Dendritic cell treated with granulocyte-macrophage colony-stimulating factor and Interleukin-4, amounts not matched to agents 40 ng/mL and 50 ng/mL, for 4 days (primary cell): ENCODE results near the gene MED26.

Experiments
- H3K27ac Mint-ChIP-seq: one replicate; pipeline ENCODE4 v1.8.0; 2022; ENCODE audit warnings: mild to moderate bottlenecking, mixed read lengths
- H3K27me3 Mint-ChIP-seq: one replicate; pipeline ENCODE4 v1.8.0; 2022; ENCODE audit warnings: mild to moderate bottlenecking, mixed read lengths
- H3K36me3 Mint-ChIP-seq: one replicate; pipeline ENCODE4 v1.8.0; 2022; ENCODE audit warnings: low read depth, mixed read lengths
- H3K4me1 Mint-ChIP-seq: one replicate; pipeline ENCODE4 v1.8.0; 2022; ENCODE audit warnings: low read depth, mixed read lengths
- H3K4me3 Mint-ChIP-seq: one replicate; pipeline ENCODE4 v1.8.0; 2022; ENCODE audit warnings: mild to moderate bottlenecking, moderate library complexity, mixed read lengths
- H3K9me3 Mint-ChIP-seq: one replicate; pipeline ENCODE4 v1.8.0; 2022; ENCODE audit warnings: mixed read lengths
- intact Hi-C: fragments of 100-400 bp; cut with micrococcal nuclease; formaldehyde crosslinking; loops from one replicate; pipeline ENCODE4 v1.15.0; 2022

The MED26 gene

GRCh38 chr19:16628984-16629691, 1.1 kb upstream of the MED26 start:
- H3K9me3 Mint-ChIP-seq, result no peaks in the 10 kb centered on the region
- peak overlapping the region; percentile 97 for H3K4me3 Mint-ChIP-seq
- H3K27me3 Mint-ChIP-seq, result no peaks in the 10 kb centered on the region
- H3K36me3 Mint-ChIP-seq, result peaks cover 70% of the 10 kb centered on the region
- peaks cover 39% of the 10 kb centered on the region for H3K4me1 Mint-ChIP-seq
- peak overlapping the region; percentile 94 for H3K27ac Mint-ChIP-seq
- intact Hi-C loops, result loop anchor here (1.0 to 5.0 kb wide), 4 partner anchors 32 to 87 kb away; partner anchors contain the start of genes CHERP, SLC35E1, SMIM7 and TMEM38A

DNA sequence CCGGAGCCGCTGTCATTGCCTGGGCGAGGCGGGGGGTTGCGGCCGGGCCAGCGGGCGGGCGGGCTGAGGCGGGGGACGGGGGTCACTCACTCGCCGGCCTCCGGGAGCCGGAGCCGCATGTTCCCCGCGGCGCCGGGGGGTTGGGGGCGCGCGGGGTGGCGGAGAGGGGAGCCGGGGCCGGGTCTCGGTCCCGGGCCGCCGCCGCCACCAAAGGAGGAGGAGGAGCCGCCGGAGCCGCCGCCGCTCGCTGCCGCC, 149 bp downstream of the MED26 start:
- no peaks in the 10 kb centered on the region for H3K27me3 Mint-ChIP-seq
- peaks cover 72% of the 10 kb centered on the region for H3K36me3 Mint-ChIP-seq
- peaks cover 46% of the 10 kb centered on the region for H3K4me1 Mint-ChIP-seq
- H3K9me3 Mint-ChIP-seq, result no peaks in the 10 kb centered on the region
- intact Hi-C loops, result loop anchor here (1.0 to 5.0 kb wide), 4 partner anchors 33 to 86 kb away; partner anchors contain the start of genes CHERP, SLC35E1, SMIM7 and TMEM38A
- H3K4me3 Mint-ChIP-seq, result peak overlapping the region; percentile 99
- peak overlapping the region; percentile 97 for H3K27ac Mint-ChIP-seq

GRCh38 chr19:16627193-16627927, 644 bp downstream of the MED26 start:
- intact Hi-C loops, result loop anchor here (5.0 kb wide), 1 partner anchor 55 kb away; the partner anchor contains the start of gene SLC35E1
- peaks cover 68% of the 10 kb centered on the region for H3K36me3 Mint-ChIP-seq
- peak overlapping the region; percentile 97 for H3K27ac Mint-ChIP-seq
- peak overlapping the region; percentile 99 for H3K4me3 Mint-ChIP-seq
- H3K27me3 Mint-ChIP-seq, result no peaks in the 10 kb centered on the region
- H3K9me3 Mint-ChIP-seq, result no peaks in the 10 kb centered on the region
- peaks cover 51% of the 10 kb centered on the region for H3K4me1 Mint-ChIP-seq

GRCh38 chr19:16626796-16627192, 1.2 kb downstream of the MED26 start:
- H3K27me3 Mint-ChIP-seq, result no peaks in the 10 kb centered on the region
- peaks cover 54% of the 10 kb centered on the region for H3K4me1 Mint-ChIP-seq
- intact Hi-C loops, result loop anchor here (5.0 kb wide), 1 partner anchor 54 kb away; the partner anchor contains the start of gene SLC35E1

GRCh38 chr19:16625163-16625958, 2.6 kb downstream of the MED26 start:
- intact Hi-C loops, result loop anchor here (5.0 kb wide), 1 partner anchor 53 kb away; the partner anchor contains the start of gene SLC35E1
- no peaks in the 10 kb centered on the region for H3K9me3 Mint-ChIP-seq
- H3K27ac Mint-ChIP-seq, result peak overlapping the region; percentile 58
- H3K4me3 Mint-ChIP-seq, result no peak overlapping the region
- H3K4me1 Mint-ChIP-seq, result peaks cover 67% of the 10 kb centered on the region
- H3K27me3 Mint-ChIP-seq, result no peaks in the 10 kb centered on the region
- H3K36me3 Mint-ChIP-seq, result peaks cover 50% of the 10 kb centered on the region

More at GRCh38 chr19:16626796-16627192, 1.2 kb downstream of the MED26 start:
- Mint-ChIP-seq H3K27ac (peak overlapping the region; percentile 97), H3K9me3 (no peaks in the 10 kb centered on the region), H3K4me3 (peak overlapping the region; percentile 99), H3K36me3 (peaks cover 62% of the 10 kb centered on the region)

- Mint-ChIP-seq H3K9me3 (no peaks in the 10 kb centered on the region), H3K36me3 (peaks cover 50% of the 10 kb centered on the region), H3K4me1 (peaks cover 75% of the 10 kb centered on the region), H3K27ac (no peak overlapping the region), H3K4me3 (no peak overlapping the region), H3K27me3 (no peaks in the 10 kb centered on the region)
- intact Hi-C loops, result no loop called here
Observed at GRCh38 chr19:16624236-16624635, 3.8 kb downstream of the MED26 start.

GRCh38 chr19:16623576-16623975, 4.4 kb downstream of the MED26 start:
- no peak overlapping the region for H3K27ac Mint-ChIP-seq
- H3K36me3 Mint-ChIP-seq, result peaks cover 47% of the 10 kb centered on the region
- no peak overlapping the region for H3K4me3 Mint-ChIP-seq
- no peaks in the 10 kb centered on the region for H3K27me3 Mint-ChIP-seq
- no peaks in the 10 kb centered on the region for H3K9me3 Mint-ChIP-seq
- H3K4me1 Mint-ChIP-seq, result peaks cover 75% of the 10 kb centered on the region
- intact Hi-C loops, result no loop called here

- Mint-ChIP-seq H3K36me3 (peaks cover 47% of the 10 kb centered on the region), H3K4me3 (no peak overlapping the region), H3K27ac (no peak overlapping the region), H3K9me3 (no peaks in the 10 kb centered on the region), H3K4me1 (peaks cover 80% of the 10 kb centered on the region), H3K27me3 (no peaks in the 10 kb centered on the region)
- intact Hi-C loops, result no loop called here
Observed at GRCh38 chr19:16623066-16623465, 4.9 kb downstream of the MED26 start.

DNA sequence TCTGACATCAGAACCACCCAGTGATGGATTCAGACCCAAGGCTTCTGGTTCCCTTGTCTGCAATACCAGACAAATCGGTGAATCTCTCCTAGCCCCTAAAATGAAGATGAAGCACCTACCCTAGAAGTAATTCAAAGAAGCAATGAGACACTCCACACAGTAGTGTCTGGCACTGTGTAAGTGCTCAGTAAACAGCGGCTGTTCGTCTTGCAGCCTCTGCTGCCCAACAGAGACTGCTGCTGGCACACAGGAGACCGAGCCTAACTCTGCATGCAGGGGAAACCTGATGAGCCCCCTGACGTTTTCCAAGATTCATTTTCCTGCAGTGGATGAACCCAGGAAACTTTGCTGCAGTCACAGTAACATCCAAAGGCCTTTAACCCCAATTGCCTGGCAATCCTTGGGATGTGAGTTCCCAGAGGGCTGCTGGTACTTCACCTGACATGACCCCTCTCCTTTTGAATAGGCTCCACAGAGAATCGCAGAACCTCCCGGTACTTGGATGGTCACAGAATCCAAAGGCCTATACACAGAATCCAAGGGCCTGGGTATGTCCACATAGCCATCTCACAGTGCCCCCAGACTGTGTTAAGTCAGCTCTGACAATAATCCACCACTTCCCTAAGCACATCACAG, 6.7 kb downstream of the MED26 start:
- intact Hi-C loops, result no loop called here
- Mint-ChIP-seq H3K4me1 (peaks cover 84% of the 10 kb centered on the region), H3K27ac (no peak overlapping the region), H3K4me3 (no peak overlapping the region), H3K9me3 (no peaks in the 10 kb centered on the region), H3K27me3 (no peaks in the 10 kb centered on the region), H3K36me3 (peaks cover 41% of the 10 kb centered on the region)

- H3K4me1 Mint-ChIP-seq, result peaks cover 84% of the 10 kb centered on the region
- no peak overlapping the region for H3K4me3 Mint-ChIP-seq
- no peaks in the 10 kb centered on the region for H3K27me3 Mint-ChIP-seq
- intact Hi-C loops, result no loop called here
- H3K9me3 Mint-ChIP-seq, result no peaks in the 10 kb centered on the region
- no peak overlapping the region for H3K27ac Mint-ChIP-seq
- H3K36me3 Mint-ChIP-seq, result peaks cover 37% of the 10 kb centered on the region
Observed at GRCh38 chr19:16620584-16620983, 7.4 kb downstream of the MED26 start.

- H3K27me3 Mint-ChIP-seq, result no peaks in the 10 kb centered on the region
- H3K36me3 Mint-ChIP-seq, result peaks cover 32% of the 10 kb centered on the region
- no peaks in the 10 kb centered on the region for H3K9me3 Mint-ChIP-seq
- intact Hi-C loops, result no loop called here
- peaks cover 84% of the 10 kb centered on the region for H3K4me1 Mint-ChIP-seq
- H3K27ac Mint-ChIP-seq, result no peak overlapping the region
- H3K4me3 Mint-ChIP-seq, result no peak overlapping the region
Observed at GRCh38 chr19:16620018-16620417, 8.0 kb downstream of the MED26 start.

- Mint-ChIP-seq H3K9me3 (no peaks in the 10 kb centered on the region), H3K4me1 (peaks cover 88% of the 10 kb centered on the region), H3K4me3 (no peak overlapping the region), H3K36me3 (peaks cover 26% of the 10 kb centered on the region), H3K27me3 (no peaks in the 10 kb centered on the region), H3K27ac (no peak overlapping the region)
- intact Hi-C loops, result no loop called here
Observed at GRCh38 chr19:16619457-16619856, 8.5 kb downstream of the MED26 start.

GRCh38 chr19:16618248-16618647, 9.8 kb downstream of the MED26 start:
- H3K27me3 Mint-ChIP-seq, result no peaks in the 10 kb centered on the region
- H3K36me3 Mint-ChIP-seq, result peaks cover 14% of the 10 kb centered on the region
- H3K4me1 Mint-ChIP-seq, result peaks cover 91% of the 10 kb centered on the region
- intact Hi-C loops, result no loop called here
- H3K4me3 Mint-ChIP-seq, result no peak overlapping the region
- H3K27ac Mint-ChIP-seq, result no peak overlapping the region
- no peaks in the 10 kb centered on the region for H3K9me3 Mint-ChIP-seq
